ENCODE measurements around the gene SLC39A5. TPM values are rescaled to one million over a fixed set of nuclear protein-coding genes. Genes with fewer than 3 reads are reported as not detected.

SLC39A5 gene
- total RNA-seq, 1 donor from 2014 or later = not detected

DNA sequence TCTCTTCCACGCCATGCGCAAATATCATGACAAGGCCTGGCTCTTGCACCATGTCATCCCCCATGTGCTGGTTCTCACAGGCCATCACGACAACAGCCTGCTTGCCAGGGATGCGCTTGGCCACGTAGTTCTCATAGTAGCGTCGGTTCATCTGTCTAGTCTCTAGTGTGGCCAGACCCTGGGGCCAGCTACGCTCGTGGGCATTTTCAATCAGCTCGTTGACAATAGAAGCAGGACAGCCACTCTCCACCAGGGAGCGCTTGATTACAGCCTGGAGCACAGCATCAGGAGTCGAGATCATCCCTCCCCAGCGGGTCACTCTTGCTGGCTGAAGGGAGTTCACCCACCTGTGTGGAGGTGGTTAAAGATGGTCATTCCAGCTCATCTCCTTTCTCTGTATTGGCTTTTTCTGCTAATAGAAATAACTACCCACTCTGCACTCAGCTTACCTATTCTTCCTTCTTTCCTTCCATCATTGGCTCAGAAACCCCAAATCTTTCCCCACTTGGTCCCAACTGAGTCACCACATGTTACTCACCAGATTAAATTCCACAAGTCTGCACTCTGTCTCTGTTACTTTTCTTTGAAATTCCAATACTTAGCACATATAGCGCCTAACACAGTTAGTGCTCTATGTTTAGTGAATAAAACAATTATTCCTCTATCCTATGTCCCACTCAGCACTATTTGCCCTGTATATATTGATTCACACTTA lies 23.2 kb upstream of the SLC39A5 start:
- peak; percentile 57 for DNase-seq
- ATAC-seq (ENCODE audit: poor library complexity) = peak; percentile 70
- intact Hi-C loops (cut with DNase I) = no loop called here

GRCh38 chr12:56208006-56208405 lies 21.8 kb upstream of the SLC39A5 start:
- no peak for DNase-seq
- intact Hi-C loops (cut with DNase I) = no loop called here
- no peak for ATAC-seq (ENCODE audit: poor library complexity)

- no peak for DNase-seq
- ATAC-seq (ENCODE audit: poor library complexity) = no peak
- intact Hi-C loops (cut with DNase I) = no loop called here
Observed at GRCh38 chr12:56212361-56212760, 17.5 kb upstream of the SLC39A5 start.

DNA sequence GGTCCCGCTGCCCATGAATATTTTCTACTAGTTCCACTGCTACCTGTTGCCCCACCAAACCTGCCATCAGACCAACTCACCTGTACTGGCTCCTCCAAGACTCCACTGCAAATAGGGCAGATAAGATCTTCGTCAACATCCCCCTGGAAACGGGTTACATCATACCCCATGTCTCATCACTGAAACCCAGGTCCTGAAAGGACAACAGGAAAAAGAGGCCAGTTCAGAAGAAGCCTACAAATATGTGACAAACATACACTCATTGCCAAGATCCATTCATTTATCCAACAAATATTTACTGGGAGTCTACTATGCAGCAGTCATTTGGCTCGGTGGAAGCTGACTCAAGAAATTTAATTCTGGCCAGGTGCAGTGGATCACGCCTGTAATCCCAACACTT lies 16.0 kb upstream of the SLC39A5 start:
- ATAC-seq (ENCODE audit: poor library complexity) (no peak), DNase-seq (no peak)
- intact Hi-C loops (cut with DNase I) = no loop called here

GRCh38 chr12:56216461-56216860 lies 13.4 kb upstream of the SLC39A5 start:
- DNase-seq = no peak
- intact Hi-C loops (cut with DNase I) = no loop called here
- ATAC-seq (ENCODE audit: poor library complexity) = no peak

DNA sequence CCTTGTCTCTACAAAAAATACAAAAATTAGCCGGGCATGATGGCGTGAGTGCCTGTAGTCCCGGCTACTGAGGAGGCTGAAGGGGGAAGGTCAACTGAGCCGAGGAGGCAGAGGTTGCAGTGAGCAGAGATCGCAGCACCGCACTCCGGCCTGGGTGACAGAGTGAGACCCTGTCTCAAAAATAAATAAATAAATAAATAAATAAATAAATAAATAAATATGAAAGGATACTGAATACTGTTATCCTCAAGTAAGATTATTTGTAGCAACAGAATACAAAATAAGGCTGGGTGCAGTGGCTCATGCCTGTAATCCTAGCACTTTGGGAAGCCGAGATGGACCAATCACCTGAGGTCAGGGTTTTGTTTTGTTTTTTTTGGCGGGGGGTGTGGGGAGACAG lies 10.0 kb upstream of the SLC39A5 start:
- intact Hi-C loops (cut with DNase I) = no loop called here
- ATAC-seq (ENCODE audit: poor library complexity) (no peak), DNase-seq (no peak)

DNA sequence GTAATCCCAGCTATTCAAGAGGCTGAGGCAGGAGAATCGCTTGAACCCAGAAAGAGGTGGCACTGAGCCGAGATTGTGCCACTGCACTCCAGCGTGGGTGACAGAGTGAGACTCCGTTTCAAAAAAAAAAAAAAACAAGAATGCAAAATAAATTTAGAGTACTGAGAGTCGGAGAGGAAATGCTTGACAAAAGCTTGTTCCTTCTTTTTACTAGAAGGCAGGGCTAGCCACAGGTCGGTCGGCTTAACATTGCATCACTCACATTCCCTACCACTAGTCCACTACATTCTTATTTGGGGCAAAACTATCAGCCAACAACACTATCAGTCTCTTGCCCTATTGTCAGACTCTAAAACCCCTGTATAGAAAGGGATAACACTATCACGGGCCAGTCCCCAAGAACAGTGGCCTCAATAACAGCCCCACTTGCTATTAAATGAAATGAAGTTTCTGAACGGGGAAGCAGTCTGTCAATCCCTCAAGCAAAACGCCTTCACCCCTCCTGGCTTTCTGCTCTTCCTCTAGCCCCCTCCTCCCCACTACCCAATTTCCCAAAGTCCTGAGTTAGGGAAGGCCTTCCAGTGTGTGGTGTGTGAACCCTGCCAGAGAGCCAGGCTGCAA lies 9.1 kb upstream of the SLC39A5 start:
- ATAC-seq (ENCODE audit: poor library complexity) (no peak), DNase-seq (no peak)
- intact Hi-C loops (cut with DNase I) = no loop called here

DNA sequence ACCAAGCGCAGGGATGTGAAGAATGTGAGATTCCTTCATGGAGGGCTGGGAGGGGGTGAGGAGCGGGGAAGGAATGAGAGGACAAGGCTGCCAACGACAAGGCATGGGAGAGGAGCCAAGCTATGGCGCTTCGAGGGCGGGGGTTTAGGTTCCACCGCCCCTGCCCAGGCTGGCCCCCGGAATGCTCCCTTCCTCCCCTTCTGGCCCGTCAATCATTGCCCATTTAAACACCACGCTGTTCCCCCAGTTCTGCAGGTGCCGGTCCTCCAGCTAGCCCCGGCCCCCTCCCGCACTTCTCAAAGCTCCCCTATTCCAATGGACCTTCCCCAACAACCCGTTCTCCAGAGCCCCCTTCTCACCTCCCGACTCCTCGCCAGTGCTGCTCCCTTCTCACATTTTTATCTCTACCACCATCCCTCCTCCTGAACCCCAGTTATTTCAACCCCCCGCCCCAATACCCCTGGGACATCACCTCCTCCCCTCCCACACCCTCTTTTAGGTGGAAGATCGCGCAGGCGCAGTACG lies 8.6 kb upstream of the SLC39A5 start:
- intact Hi-C loops (cut with DNase I) = no loop called here
- ATAC-seq (ENCODE audit: poor library complexity) = peak; percentile 38
- DNase-seq = peak; percentile 71

DNA sequence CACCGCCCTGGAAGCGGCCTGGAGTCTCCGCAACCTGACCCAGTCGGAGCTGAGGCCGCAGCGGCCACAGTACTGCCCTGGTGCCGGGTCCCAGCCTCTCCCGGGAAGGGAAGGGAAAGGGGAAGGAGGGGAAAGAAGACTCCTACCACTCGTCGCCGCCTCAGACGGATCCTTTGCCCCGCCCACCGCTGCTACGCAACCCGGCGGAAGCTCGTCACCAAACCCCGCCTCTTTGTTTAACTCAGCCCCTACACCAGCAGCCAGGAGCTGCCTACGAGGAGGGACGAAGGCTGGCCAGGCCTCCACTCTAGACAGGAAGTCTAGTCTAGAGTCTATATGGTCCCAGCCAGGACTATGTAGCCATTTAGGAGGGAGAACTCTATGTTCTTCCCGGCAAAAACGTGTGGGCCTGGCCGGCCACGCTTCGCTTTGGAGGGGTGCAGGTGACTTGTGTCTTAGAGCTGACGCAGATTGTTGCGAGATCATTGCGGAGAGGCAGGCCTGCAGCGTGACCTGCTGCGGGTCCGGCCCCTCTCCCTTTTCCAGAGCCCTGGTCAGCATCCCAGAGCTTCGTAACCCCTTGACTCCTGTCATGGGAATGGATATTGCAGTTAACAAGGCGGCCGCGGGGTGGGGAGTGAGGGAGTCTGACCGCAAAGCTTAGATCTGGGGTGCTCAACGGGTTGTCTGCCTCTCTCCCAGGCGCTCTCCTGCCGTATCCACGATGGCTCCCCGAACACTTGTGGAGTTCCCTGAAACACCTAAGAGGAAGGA lies 7.9 kb upstream of the SLC39A5 start, which contains the start of gene RNF41:
Gene RNF41 (minus strand): TSS at position 166 of the 774 bp plus-strand sequence. CDS start 7,875 bp downstream, outside the sequence.
- DNase-seq (peak; percentile 99), ATAC-seq (ENCODE audit: poor library complexity) (peak; percentile 93)
- intact Hi-C loops (cut with DNase I) = loop anchor here (2.0 kb wide), 2 partner anchors 31 to 103 kb away; partner anchors contain the start of gene ZC3H10

GRCh38 chr12:56222531-56222895 lies 7.3 kb upstream of the SLC39A5 start:
- DNase-seq (no peak), ATAC-seq (ENCODE audit: poor library complexity) (no peak)
- intact Hi-C loops (cut with DNase I) = loop anchor here (2.0 kb wide), 2 partner anchors 32 to 104 kb away; partner anchors contain the start of gene ZC3H10

- ATAC-seq (ENCODE audit: poor library complexity) (peak; percentile 0), DNase-seq (no peak)
- intact Hi-C loops (cut with DNase I) = loop anchor here (2.0 kb wide), 2 partner anchors 33 to 105 kb away; partner anchors contain the start of gene ZC3H10
Observed at GRCh38 chr12:56223571-56224101, 6.2 kb upstream of the SLC39A5 start.

GRCh38 chr12:56224102-56224701 lies 5.6 kb upstream of the SLC39A5 start, which contains the start of gene NABP2:
Gene NABP2 (plus strand): TSS chr12:56224342. CDS start chr12:56224857, 515 bp downstream.
- peak; percentile 99 for DNase-seq
- intact Hi-C loops (cut with DNase I) = no loop called here
- ATAC-seq (ENCODE audit: poor library complexity) = peak; percentile 87

- DNase-seq (no peak), ATAC-seq (ENCODE audit: poor library complexity) (no peak)
- intact Hi-C loops (cut with DNase I) = no loop called here
Observed at GRCh38 chr12:56224954-56225353, 4.9 kb upstream of the SLC39A5 start.

GRCh38 chr12:56229082-56229481 lies 769 bp upstream of the SLC39A5 start:
- intact Hi-C loops (cut with DNase I) = no loop called here
- ATAC-seq (ENCODE audit: poor library complexity) (no peak), DNase-seq (no peak)

DNA sequence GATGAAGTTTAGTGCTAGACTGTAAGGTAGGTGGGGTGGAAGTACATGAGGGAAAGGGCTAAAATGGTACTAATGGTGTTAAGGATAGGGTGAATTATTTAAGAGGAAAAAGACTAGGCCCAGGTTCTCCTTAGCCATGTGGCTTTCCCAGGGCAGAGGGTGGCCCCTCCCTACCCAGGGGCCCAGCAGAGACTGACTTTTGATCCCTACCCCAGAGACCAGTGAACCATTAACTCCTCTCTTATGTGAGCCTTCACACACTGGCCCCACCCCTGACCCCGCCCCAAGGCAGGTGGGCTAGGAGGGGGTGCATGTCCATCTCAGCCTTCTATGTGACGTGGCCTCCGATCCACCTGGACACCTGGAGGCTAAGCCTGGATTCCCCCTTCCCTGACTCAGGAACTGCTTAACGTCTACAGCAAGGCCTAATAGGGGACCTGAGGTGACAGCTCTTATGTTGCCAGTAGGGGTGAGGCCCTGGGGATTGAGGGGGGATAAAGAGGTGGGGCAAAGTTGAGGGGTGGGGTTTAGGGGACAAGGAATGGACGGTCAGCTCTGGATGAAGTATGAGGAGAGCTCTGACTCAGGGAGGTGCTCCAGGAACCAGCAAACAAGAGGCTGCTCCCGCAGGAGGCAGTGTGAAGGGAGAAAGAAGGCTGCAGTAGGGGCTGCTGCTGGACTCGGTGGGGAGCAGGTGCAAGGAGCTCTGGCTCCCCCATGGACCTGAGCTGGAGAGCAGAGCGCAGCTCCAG lies 757 bp downstream of the SLC39A5 start:
- intact Hi-C loops (cut with DNase I) = no loop called here
- no peak for DNase-seq
- ATAC-seq (ENCODE audit: poor library complexity) = peak; percentile 11

DNA sequence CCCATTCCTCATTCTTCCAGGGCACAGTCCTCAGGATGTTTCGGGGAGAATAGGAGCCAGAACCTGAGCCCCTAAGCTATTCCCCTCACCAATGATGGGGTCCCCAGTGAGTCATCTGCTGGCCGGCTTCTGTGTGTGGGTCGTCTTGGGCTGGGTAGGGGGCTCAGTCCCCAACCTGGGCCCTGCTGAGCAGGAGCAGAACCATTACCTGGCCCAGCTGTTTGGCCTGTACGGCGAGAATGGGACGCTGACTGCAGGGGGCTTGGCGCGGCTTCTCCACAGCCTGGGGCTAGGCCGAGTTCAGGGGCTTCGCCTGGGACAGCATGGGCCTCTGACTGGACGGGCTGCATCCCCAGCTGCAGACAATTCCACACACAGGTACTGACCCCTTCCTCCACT lies 1.3 kb downstream of the SLC39A5 start:
- DNase-seq (no peak), ATAC-seq (ENCODE audit: poor library complexity) (no peak)
- intact Hi-C loops (cut with DNase I) = no loop called here

- ATAC-seq (ENCODE audit: poor library complexity) (no peak), DNase-seq (no peak)
- intact Hi-C loops (cut with DNase I) = no loop called here
Observed at GRCh38 chr12:56234746-56235436, 5.0 kb downstream of the SLC39A5 start.

All from Right ventricle myocardium superior (tissue), 1 donor.